Measurements from ENCODE around the gene NUPR1. TPM values are rescaled to one million over a fixed set of nuclear protein-coding genes. Genes with fewer than 3 reads are reported as not detected.
"Not testable (repeated sequence)": the region's sequence is repeated elsewhere in the genome, so short reads cannot be mapped to it uniquely, and the experiment has no call there.

The NUPR1 gene
- polyA plus RNA-seq, 1 donor from 2014 or later: not detected

- H3K9me3 Mint-ChIP-seq, H3K27me3 Mint-ChIP-seq, H3K4me3 Mint-ChIP-seq, H3K4me1 Mint-ChIP-seq, H3K27ac Mint-ChIP-seq, H3K36me3 Mint-ChIP-seq: not testable (repeated sequence)
Observed at GRCh38 chr16:28566233-28566925, 27.6 kb upstream of the NUPR1 start.

- Mint-ChIP-seq H3K27ac (no peak overlapping the region), H3K4me3 (no peak overlapping the region), H3K36me3 (peaks cover 13% of the 10 kb centered on the region), H3K4me1 (peaks cover 0 to 9% (median 1%) of the 10 kb centered on the region in 3 donors), H3K27me3 (no peaks in the 10 kb centered on the region), H3K9me3 (peaks cover 0 to 8% (median 2%) of the 10 kb centered on the region in 3 donors)
Observed at GRCh38 chr16:28563218-28563617, 24.4 kb upstream of the NUPR1 start.

- no peak overlapping the region for H3K4me3 Mint-ChIP-seq
- H3K4me1 Mint-ChIP-seq: peaks cover 0 to 9% (median 1%) of the 10 kb centered on the region in 3 donors
- peaks cover 13% of the 10 kb centered on the region for H3K36me3 Mint-ChIP-seq
- peaks cover 0 to 4% (median 2%) of the 10 kb centered on the region in 3 donors for H3K9me3 Mint-ChIP-seq
- no peaks in the 10 kb centered on the region for H3K27me3 Mint-ChIP-seq
- H3K27ac Mint-ChIP-seq: no peak overlapping the region
Observed at GRCh38 chr16:28562199-28562598, 23.4 kb upstream of the NUPR1 start.

- Mint-ChIP-seq H3K27ac (no peak overlapping the region), H3K9me3 (peaks cover 0 to 4% (median 2%) of the 10 kb centered on the region in 3 donors), H3K4me1 (peaks cover 0 to 10% (median 3%) of the 10 kb centered on the region in 3 donors), H3K36me3 (peaks cover 13% of the 10 kb centered on the region), H3K4me3 (no peak overlapping the region), H3K27me3 (no peaks in the 10 kb centered on the region)
Observed at GRCh38 chr16:28561557-28562187, 22.9 kb upstream of the NUPR1 start.

- Mint-ChIP-seq H3K27me3 (no peaks in the 10 kb centered on the region), H3K4me1 (peaks cover 9 to 17% (median 10%) of the 10 kb centered on the region in 3 donors), H3K9me3 (no peaks in the 10 kb centered on the region), H3K4me3 (no peak overlapping the region), H3K27ac (peak overlapping the region in 1 of 3 donors; percentile 59), H3K36me3 (peaks cover 5% of the 10 kb centered on the region)
Observed at GRCh38 chr16:28558456-28558855, 19.7 kb upstream of the NUPR1 start.

GRCh38 chr16:28556914-28557320 lies 18.1 kb upstream of the NUPR1 start:
- H3K4me1 Mint-ChIP-seq: peaks cover 9 to 19% (median 10%) of the 10 kb centered on the region in 3 donors

GRCh38 chr16:28555561-28555960 lies 16.8 kb upstream of the NUPR1 start:
- peaks cover 5% of the 10 kb centered on the region for H3K36me3 Mint-ChIP-seq
- peak overlapping the region in 3 of 4 donors; percentile 3 to 57 (median 5) for H3K4me3 Mint-ChIP-seq
- H3K27ac Mint-ChIP-seq: peak overlapping the region in 1 of 3 donors; percentile 17
- H3K27me3 Mint-ChIP-seq: no peaks in the 10 kb centered on the region
- H3K4me1 Mint-ChIP-seq: peaks cover 9 to 17% (median 10%) of the 10 kb centered on the region in 3 donors
- no peaks in the 10 kb centered on the region for H3K9me3 Mint-ChIP-seq

More at GRCh38 chr16:28556914-28557320, 18.1 kb upstream of the NUPR1 start:
- Mint-ChIP-seq H3K36me3 (peaks cover 5% of the 10 kb centered on the region), H3K27ac (peak overlapping the region in 2 of 3 donors; percentile 48 to 62), H3K4me3 (peak overlapping the region in 1 of 4 donors; percentile 67), H3K9me3 (no peaks in the 10 kb centered on the region), H3K27me3 (no peaks in the 10 kb centered on the region)

GRCh38 chr16:28554634-28555423 lies 16.1 kb upstream of the NUPR1 start:
- Mint-ChIP-seq H3K9me3 (no peaks in the 10 kb centered on the region), H3K4me1 (peaks cover 9 to 17% (median 10%) of the 10 kb centered on the region in 3 donors), H3K36me3 (peaks cover 5% of the 10 kb centered on the region), H3K27ac (peak overlapping the region in 2 of 3 donors; percentile 48 to 94), H3K4me3 (peak overlapping the region; percentile 85 to 96 (median 94)), H3K27me3 (no peaks in the 10 kb centered on the region)

- Mint-ChIP-seq H3K4me1 (peaks cover 9 to 20% (median 10%) of the 10 kb centered on the region in 3 donors), H3K4me3 (peak within 1 kb of the TSS; percentile 93 to 96 (median 95))
Observed at GRCh38 chr16:28553776-28554633, 15.2 kb upstream of the NUPR1 start, which contains the start of gene SGF29. Gene SGF29 (plus strand): TSS chr16:28553920. CDS start chr16:28581070, 27,150 bp downstream.

GRCh38 chr16:28549301-28549899 lies 10.6 kb upstream of the NUPR1 start:
- peaks cover 14% of the 10 kb centered on the region for H3K27me3 Mint-ChIP-seq
- H3K9me3 Mint-ChIP-seq: no peaks in the 10 kb centered on the region
- peaks cover 3 to 9% (median 4%) of the 10 kb centered on the region in 3 donors for H3K4me1 Mint-ChIP-seq
- peak overlapping the region in 1 of 3 donors; percentile 32 for H3K27ac Mint-ChIP-seq
- H3K4me3 Mint-ChIP-seq: peak overlapping the region in 1 of 4 donors; percentile 31
- no peaks in the 10 kb centered on the region for H3K36me3 Mint-ChIP-seq

More at GRCh38 chr16:28553776-28554633, 15.2 kb upstream of the NUPR1 start, which contains the start of gene SGF29:
- Mint-ChIP-seq H3K27me3 (peaks cover 3% of the 10 kb centered on the region), H3K9me3 (no peaks in the 10 kb centered on the region), H3K36me3 (peaks cover 5% of the 10 kb centered on the region), H3K27ac (peak within 1 kb of the TSS; percentile 94 to 99 (median 96))

GRCh38 chr16:28548306-28548802 lies 9.6 kb upstream of the NUPR1 start:
- no peaks in the 10 kb centered on the region for H3K9me3 Mint-ChIP-seq

GRCh38 chr16:28546626-28547025 lies 7.9 kb upstream of the NUPR1 start:
- H3K4me3 Mint-ChIP-seq: no peak overlapping the region
- no peak overlapping the region for H3K27ac Mint-ChIP-seq
- H3K4me1 Mint-ChIP-seq: peaks cover 7 to 10% (median 8%) of the 10 kb centered on the region in 3 donors
- no peaks in the 10 kb centered on the region for H3K9me3 Mint-ChIP-seq
- H3K27me3 Mint-ChIP-seq: peaks cover 18% of the 10 kb centered on the region
- no peaks in the 10 kb centered on the region for H3K36me3 Mint-ChIP-seq

More at GRCh38 chr16:28548306-28548802, 9.6 kb upstream of the NUPR1 start:
- peaks cover 0 to 7% (median 0%) of the 10 kb centered on the region in 3 donors for H3K4me1 Mint-ChIP-seq
- H3K36me3 Mint-ChIP-seq: no peaks in the 10 kb centered on the region
- H3K27ac Mint-ChIP-seq: no peak overlapping the region
- H3K4me3 Mint-ChIP-seq: no peak overlapping the region
- peaks cover 14% of the 10 kb centered on the region for H3K27me3 Mint-ChIP-seq

- not testable (repeated sequence) for H3K4me3 Mint-ChIP-seq, H3K27ac Mint-ChIP-seq, H3K9me3 Mint-ChIP-seq, H3K36me3 Mint-ChIP-seq
- Mint-ChIP-seq H3K27me3 (peaks cover 18% of the 10 kb centered on the region), H3K4me1 (peaks cover 7 to 10% (median 8%) of the 10 kb centered on the region in 3 donors)
Observed at GRCh38 chr16:28545964-28546363, 7.2 kb upstream of the NUPR1 start.

Data from IgD-negative memory B cell (primary cell).